ENCODE data around the gene AUTS2. TPM values are rescaled to one million over a fixed set of nuclear protein-coding genes. Genes with fewer than 3 reads are reported as not detected.

Gene AUTS2
- total and polyA plus RNA-seq, 4 donors, result 4.9 to 24.4 (median 7.0) TPM

DNA sequence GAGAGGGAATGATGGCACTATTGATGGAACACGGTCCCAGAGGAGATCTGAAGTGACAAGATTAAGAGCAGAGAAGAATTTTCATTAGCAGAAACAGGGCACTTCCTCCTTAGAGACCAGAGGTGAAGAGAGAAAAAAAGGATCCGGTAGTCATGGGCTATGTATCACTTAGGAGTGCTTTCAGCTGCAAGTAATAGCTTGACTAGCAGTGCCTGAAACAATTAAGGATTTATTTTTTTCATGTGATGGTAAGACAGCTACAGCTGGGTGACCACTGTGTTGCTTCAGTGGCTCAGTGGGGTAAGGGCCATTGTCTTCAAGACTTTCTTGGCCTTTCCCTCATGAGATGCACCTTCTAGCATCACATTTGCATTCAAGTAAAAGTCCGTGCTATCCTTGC is 1018.5 kb downstream of the AUTS2 start:
- 94% methylated on average over 3 of the region's 3 CpGs for WGBS
- peaks cover 3 to 48% (median 24%) of the 10 kb centered on the region in 4 donors for H3K4me1 ChIP-seq (ENCODE audit: control insufficient read depth in 4 of 4, insufficient read depth in 4 of 4, low read length in 3 of 4)
- DNase-seq (ENCODE audit: low spot score), result no peak

DNA sequence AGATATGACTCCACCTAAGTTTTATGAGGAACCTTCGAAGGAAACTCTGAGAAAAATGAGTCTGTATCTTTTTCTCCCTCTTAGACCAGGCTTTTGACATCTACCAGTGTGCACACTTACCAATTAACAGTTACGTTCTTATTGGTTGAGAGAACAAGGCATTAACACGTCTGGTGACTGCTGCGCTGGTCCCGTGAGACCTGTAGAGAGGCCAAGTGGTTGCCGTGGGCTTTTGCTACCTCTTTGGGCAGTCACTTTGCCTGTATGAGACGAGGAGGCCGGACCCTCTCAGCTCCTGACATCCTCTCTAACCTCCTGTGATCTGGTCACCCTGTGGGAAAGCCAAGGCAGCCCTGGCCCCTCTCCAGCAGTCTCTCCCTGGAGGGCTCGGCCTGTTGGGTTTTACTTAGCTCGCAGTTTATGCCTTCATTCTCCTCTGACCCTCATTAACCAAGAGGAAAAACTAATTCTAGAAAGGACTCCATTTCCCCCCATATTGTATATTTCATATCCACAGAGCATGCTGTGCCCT is 1019.8 kb downstream of the AUTS2 start:
- TF ChIP-seq SP1 (IDR thresholded peaks at IDR 0.05) (no peak), HNF4G (IDR thresholded peaks at IDR 0.05) (no peak), GABPA (IDR thresholded peaks at IDR 0.05 in 1 of 2, conservative IDR thresholded peaks at IDR 0.05 in 1 of 2) (no peak), EGR1 (IDR thresholded peaks at IDR 0.05; ENCODE audit: low read depth in 2 of 2) (no peak), FOXA1 (IDR thresholded peaks at IDR 0.05) (no peak), TAF1 (conservative IDR thresholded peaks at IDR 0.05) (no peak), RXRA (IDR thresholded peaks at IDR 0.05) (no peak), JUND (IDR thresholded peaks at IDR 0.05) (no peak)
- TF ChIP-seq, protein P1, sequence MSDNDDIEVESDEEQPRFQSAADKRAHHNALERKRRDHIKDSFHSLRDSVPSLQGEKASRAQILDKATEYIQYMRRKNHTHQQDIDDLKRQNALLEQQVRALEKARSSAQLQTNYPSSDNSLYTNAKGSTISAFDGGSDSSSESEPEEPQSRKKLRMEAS (IDR thresholded peaks at IDR 0.05), result no peak
- TF ChIP-seq, protein P2, sequence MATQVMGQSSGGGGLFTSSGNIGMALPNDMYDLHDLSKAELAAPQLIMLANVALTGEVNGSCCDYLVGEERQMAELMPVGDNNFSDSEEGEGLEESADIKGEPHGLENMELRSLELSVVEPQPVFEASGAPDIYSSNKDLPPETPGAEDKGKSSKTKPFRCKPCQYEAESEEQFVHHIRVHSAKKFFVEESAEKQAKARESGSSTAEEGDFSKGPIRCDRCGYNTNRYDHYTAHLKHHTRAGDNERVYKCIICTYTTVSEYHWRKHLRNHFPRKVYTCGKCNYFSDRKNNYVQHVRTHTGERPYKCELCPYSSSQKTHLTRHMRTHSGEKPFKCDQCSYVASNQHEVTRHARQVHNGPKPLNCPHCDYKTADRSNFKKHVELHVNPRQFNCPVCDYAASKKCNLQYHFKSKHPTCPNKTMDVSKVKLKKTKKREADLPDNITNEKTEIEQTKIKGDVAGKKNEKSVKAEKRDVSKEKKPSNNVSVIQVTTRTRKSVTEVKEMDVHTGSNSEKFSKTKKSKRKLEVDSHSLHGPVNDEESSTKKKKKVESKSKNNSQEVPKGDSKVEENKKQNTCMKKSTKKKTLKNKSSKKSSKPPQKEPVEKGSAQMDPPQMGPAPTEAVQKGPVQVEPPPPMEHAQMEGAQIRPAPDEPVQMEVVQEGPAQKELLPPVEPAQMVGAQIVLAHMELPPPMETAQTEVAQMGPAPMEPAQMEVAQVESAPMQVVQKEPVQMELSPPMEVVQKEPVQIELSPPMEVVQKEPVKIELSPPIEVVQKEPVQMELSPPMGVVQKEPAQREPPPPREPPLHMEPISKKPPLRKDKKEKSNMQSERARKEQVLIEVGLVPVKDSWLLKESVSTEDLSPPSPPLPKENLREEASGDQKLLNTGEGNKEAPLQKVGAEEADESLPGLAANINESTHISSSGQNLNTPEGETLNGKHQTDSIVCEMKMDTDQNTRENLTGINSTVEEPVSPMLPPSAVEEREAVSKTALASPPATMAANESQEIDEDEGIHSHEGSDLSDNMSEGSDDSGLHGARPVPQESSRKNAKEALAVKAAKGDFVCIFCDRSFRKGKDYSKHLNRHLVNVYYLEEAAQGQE (IDR thresholded peaks at IDR 0.05), result no peak
- Histone ChIP-seq H3K9me3 (ENCODE audit: control insufficient read depth in 4 of 4, low read length in 3 of 4) (no peaks in the 10 kb centered on the region), H3K4me3 (ENCODE audit: low read depth in 1 of 3, low read length in 3 of 3) (no peak overlapping the region), H3K4me1 (ENCODE audit: control insufficient read depth in 4 of 4, insufficient read depth in 4 of 4, low read length in 3 of 4) (peaks cover 3 to 53% (median 25%) of the 10 kb centered on the region in 4 donors), H3K27ac (ENCODE audit: low read depth in 1 of 2, low read length in 2 of 2) (no peak overlapping the region), H3K27me3 (ENCODE audit: control insufficient read depth in 4 of 4, insufficient read depth in 4 of 4, low read length in 3 of 4) (no peaks in the 10 kb centered on the region), H3K9ac (ENCODE audit: low read depth in 1 of 2, low read length in 2 of 2) (no peak overlapping the region), H3K36me3 (ENCODE audit: control insufficient read depth in 4 of 4, insufficient read depth in 3 of 4, low read depth in 1 of 4, low read length in 3 of 4) (peaks cover 0 to under 1% (median 0%) of the 10 kb centered on the region in 4 donors)
- 89% methylated on average over 10 of the region's 10 CpGs for WGBS
- DNase-seq (ENCODE audit: low spot score), result no peak

More for the DNA sequence above, 1018.5 kb downstream of the AUTS2 start:
- Histone ChIP-seq H3K9ac (ENCODE audit: low read depth in 1 of 2, low read length in 2 of 2) (no peak overlapping the region), H3K9me3 (ENCODE audit: control insufficient read depth in 4 of 4, low read length in 3 of 4) (no peaks in the 10 kb centered on the region), H3K4me3 (ENCODE audit: low read depth in 1 of 3, low read length in 3 of 3) (no peak overlapping the region), H3K27ac (ENCODE audit: low read depth in 1 of 2, low read length in 2 of 2) (no peak overlapping the region), H3K36me3 (ENCODE audit: control insufficient read depth in 4 of 4, insufficient read depth in 3 of 4, low read depth in 1 of 4, low read length in 3 of 4) (no peaks in the 10 kb centered on the region), H3K27me3 (ENCODE audit: control insufficient read depth in 4 of 4, insufficient read depth in 4 of 4, low read length in 3 of 4) (no peaks in the 10 kb centered on the region)
- no peak for TF ChIP-seq RAD21 (IDR thresholded peaks at IDR 0.05)
- TF ChIP-seq FOXA1 (IDR thresholded peaks at IDR 0.05), result no peak
- no peak for TF ChIP-seq NR2F2 (IDR thresholded peaks at IDR 0.05)
- no peak for TF ChIP-seq EGR1 (IDR thresholded peaks at IDR 0.05; ENCODE audit: low read depth in 2 of 2)
- TF ChIP-seq, protein P2 (IDR thresholded peaks at IDR 0.05), result no peak
- no peak for TF ChIP-seq YY1 (IDR thresholded peaks at IDR 0.05)
- TF ChIP-seq, protein P3, sequence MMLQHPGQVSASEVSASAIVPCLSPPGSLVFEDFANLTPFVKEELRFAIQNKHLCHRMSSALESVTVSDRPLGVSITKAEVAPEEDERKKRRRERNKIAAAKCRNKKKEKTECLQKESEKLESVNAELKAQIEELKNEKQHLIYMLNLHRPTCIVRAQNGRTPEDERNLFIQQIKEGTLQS (IDR thresholded peaks at IDR 0.05), result no peak
- no peak for TF ChIP-seq HNF4A (conservative IDR thresholded peaks at IDR 0.05)
- no peak for TF ChIP-seq HNF4G (IDR thresholded peaks at IDR 0.05)
- TF ChIP-seq, protein P1 (IDR thresholded peaks at IDR 0.05), result no peak
- TF ChIP-seq JUND (IDR thresholded peaks at IDR 0.05), result no peak
